Measurements from ENCODE around the gene WDR72. TPM values are rescaled to one million over a fixed set of nuclear protein-coding genes. Genes with fewer than 3 reads are reported as not detected.

WDR72 gene
- polyA plus RNA-seq, 1 donor (not counting 4 experiments of a cell fraction or from before 2014, with no cell fraction given) = 0.03 TPM

- Histone ChIP-seq H3K4me1 (ENCODE audit: control insufficient read depth, extremely low read depth, insufficient read depth, low read length) (no peaks in the 10 kb centered on the region), H4K20me1 (ENCODE audit: control insufficient read depth, extremely low read depth, insufficient read depth, low read length) (no peaks in the 10 kb centered on the region), H3K27me3 (ENCODE audit: control insufficient read depth, extremely low read depth, insufficient read depth, low read length) (no peaks in the 10 kb centered on the region), H3K9ac (ENCODE audit: control insufficient read depth, extremely low read depth, insufficient read depth, low read length) (no peak overlapping the region), H3K4me3 (ENCODE audit: control insufficient read depth in 2 of 3, extremely low read depth in 1 of 3, insufficient read depth in 2 of 3, low read depth in 1 of 3, low read length in 3 of 3) (no peak overlapping the region), H3K4me2 (ENCODE audit: control insufficient read depth, extremely low read depth, insufficient read depth, low read depth, low read length) (no peak overlapping the region), H3K9me1 (ENCODE audit: control insufficient read depth, extremely low read depth, insufficient read depth, low read length) (no peaks in the 10 kb centered on the region), H2AFZ (ENCODE audit: control insufficient read depth, low read length) (no peak overlapping the region), H3K36me3 (ENCODE audit: control insufficient read depth in 2 of 2, extremely low read depth in 1 of 2, insufficient read depth in 2 of 2, low read length in 2 of 2) (no peaks in the 10 kb centered on the region), H3K79me2 (ENCODE audit: control insufficient read depth, insufficient read depth, low read length) (no peaks in the 10 kb centered on the region), H3K27ac (ENCODE audit: control insufficient read depth, insufficient read depth, low read length) (no peak overlapping the region), H3K9me3 (ENCODE audit: control insufficient read depth, low read depth, low read length) (no peaks in the 10 kb centered on the region)
- no peak for DNase-seq (ENCODE audit: low read depth, low spot score)
- TF ChIP-seq EZH2 (IDR thresholded peaks at IDR 0.05; ENCODE audit: low read length) (no peak), CTCF (optimal IDR thresholded peaks at IDR 0.05 in 1 of 3, IDR thresholded peaks at IDR 0.05 in 1 of 3, conservative IDR thresholded peaks at IDR 0.05 in 1 of 3; ENCODE audit: extremely low read depth in 1 of 3, insufficient read depth in 2 of 3, low read length in 3 of 3) (no peak)
- dilution Hi-C loops (cut with MboI; ENCODE audit: extremely low pct_ligation_motif_present, low sequenced_read_pairs) = no loop called here
- FAIRE-seq = no peak
These were observed 260.5 kb downstream of the WDR72 start for GRCh38 chr15:53498996-53499395.

GRCh38 chr15:53490341-53490740 is 269.1 kb downstream of the WDR72 start:
- Histone ChIP-seq H2AFZ (ENCODE audit: control insufficient read depth, low read length) (no peak overlapping the region), H3K9me1 (ENCODE audit: control insufficient read depth, extremely low read depth, insufficient read depth, low read length) (no peaks in the 10 kb centered on the region), H3K4me3 (ENCODE audit: control insufficient read depth in 2 of 3, extremely low read depth in 1 of 3, insufficient read depth in 2 of 3, low read depth in 1 of 3, low read length in 3 of 3) (no peak overlapping the region), H3K4me2 (ENCODE audit: control insufficient read depth, extremely low read depth, insufficient read depth, low read depth, low read length) (no peak overlapping the region), H3K36me3 (ENCODE audit: control insufficient read depth in 2 of 2, extremely low read depth in 1 of 2, insufficient read depth in 2 of 2, low read length in 2 of 2) (no peaks in the 10 kb centered on the region), H3K4me1 (ENCODE audit: control insufficient read depth, extremely low read depth, insufficient read depth, low read length) (no peaks in the 10 kb centered on the region), H3K9ac (ENCODE audit: control insufficient read depth, extremely low read depth, insufficient read depth, low read length) (no peak overlapping the region), H3K27ac (ENCODE audit: control insufficient read depth, insufficient read depth, low read length) (no peak overlapping the region), H4K20me1 (ENCODE audit: control insufficient read depth, extremely low read depth, insufficient read depth, low read length) (no peaks in the 10 kb centered on the region), H3K27me3 (ENCODE audit: control insufficient read depth, extremely low read depth, insufficient read depth, low read length) (no peaks in the 10 kb centered on the region), H3K79me2 (ENCODE audit: control insufficient read depth, insufficient read depth, low read length) (no peaks in the 10 kb centered on the region), H3K9me3 (ENCODE audit: control insufficient read depth, low read depth, low read length) (no peaks in the 10 kb centered on the region)
- no peak for TF ChIP-seq CTCF (optimal IDR thresholded peaks at IDR 0.05 in 1 of 3, IDR thresholded peaks at IDR 0.05 in 1 of 3, conservative IDR thresholded peaks at IDR 0.05 in 1 of 3; ENCODE audit: extremely low read depth in 1 of 3, insufficient read depth in 2 of 3, low read length in 3 of 3)
- dilution Hi-C loops (cut with MboI; ENCODE audit: extremely low pct_ligation_motif_present, low sequenced_read_pairs) = no loop called here
- FAIRE-seq (no peak), DNase-seq (ENCODE audit: low read depth, low spot score) (no peak)
